ENCODE results near the gene DSCAML1.

Gene DSCAML1

GRCh38 chr11:117425679-117426296 is 371.2 kb downstream of the DSCAML1 start:
- no peak for DNase-seq (ENCODE audit: low spot score)

GRCh38 chr11:117424781-117425180 is 372.2 kb downstream of the DSCAML1 start:
- DNase-seq (ENCODE audit: low spot score) = no peak

GRCh38 chr11:117423046-117423575 is 373.9 kb downstream of the DSCAML1 start:
- no peak for DNase-seq (ENCODE audit: low spot score)

GRCh38 chr11:117421476-117421875 is 375.5 kb downstream of the DSCAML1 start:
- DNase-seq (ENCODE audit: low spot score) = no peak

GRCh38 chr11:117421041-117421440 is 376.0 kb downstream of the DSCAML1 start:
- no peak for DNase-seq (ENCODE audit: low spot score)

- DNase-seq (ENCODE audit: low spot score) = no peak
These were observed 376.4 kb downstream of the DSCAML1 start for GRCh38 chr11:117420598-117420997.

- no peak for DNase-seq (ENCODE audit: low spot score)
These were observed 376.9 kb downstream of the DSCAML1 start for GRCh38 chr11:117420143-117420485.

- no peak for DNase-seq (ENCODE audit: low spot score)
These were observed 377.4 kb downstream of the DSCAML1 start for GRCh38 chr11:117419482-117420142.

- DNase-seq (ENCODE audit: low spot score) = no peak
These were observed 378.1 kb downstream of the DSCAML1 start for GRCh38 chr11:117418737-117419481.

- DNase-seq (ENCODE audit: low spot score) = no peak
These were observed 379.2 kb downstream of the DSCAML1 start for GRCh38 chr11:117417856-117418255.

- DNase-seq (ENCODE audit: low spot score) = no peak
These were observed 379.7 kb downstream of the DSCAML1 start for GRCh38 chr11:117417342-117417741.

- DNase-seq (ENCODE audit: low spot score) = no peak
These were observed 381.6 kb downstream of the DSCAML1 start for GRCh38 chr11:117415358-117415896.

- no peak for DNase-seq (ENCODE audit: low spot score)
These were observed 382.3 kb downstream of the DSCAML1 start for GRCh38 chr11:117414724-117415123.

- no peak for DNase-seq (ENCODE audit: low spot score)
These were observed 383.4 kb downstream of the DSCAML1 start for GRCh38 chr11:117413616-117414015.

- no peak for DNase-seq (ENCODE audit: low spot score)
These were observed 384.3 kb downstream of the DSCAML1 start for GRCh38 chr11:117412653-117413275.

- DNase-seq (ENCODE audit: low spot score) = no peak
These were observed 384.8 kb downstream of the DSCAML1 start for GRCh38 chr11:117412176-117412575.

GRCh38 chr11:117411736-117412135 is 385.3 kb downstream of the DSCAML1 start:
- DNase-seq (ENCODE audit: low spot score) = no peak

- DNase-seq (ENCODE audit: low spot score) = peak; percentile 60
These were observed 385.9 kb downstream of the DSCAML1 start for GRCh38 chr11:117410861-117411710.

GRCh38 chr11:117410238-117410637 is 386.8 kb downstream of the DSCAML1 start:
- no peak for DNase-seq (ENCODE audit: low spot score)

- DNase-seq (ENCODE audit: low spot score) = no peak
These were observed 387.5 kb downstream of the DSCAML1 start for GRCh38 chr11:117409511-117409910.

GRCh38 chr11:117408356-117408755 is 388.7 kb downstream of the DSCAML1 start:
- no peak for DNase-seq (ENCODE audit: low spot score)
